OCI-LY1 (cell line): ENCODE results near the gene CPNE5.

ENCODE experiments used
- H2AFZ ChIP-seq: fragments of 200-600 bp; sonication (generic), shearing (Covaris generic); 2 replicates; pipeline ENCODE4 v1.6.0; 2014; ENCODE audit warnings: antibody characterized with exemption, mild to moderate bottlenecking, low read length
- H3F3A ChIP-seq: fragments of 200-600 bp; sonication (generic), shearing (Covaris generic); 2 replicates; pipeline ENCODE4 v1.6.0; 2014; ENCODE audit warnings: mild to moderate bottlenecking, antibody characterized with exemption, low read length, moderate library complexity; ENCODE audit not compliant: insufficient read depth
- H3K27ac ChIP-seq: fragments of 200-600 bp; sonication (generic); 2 replicates; pipeline ENCODE4 v1.5.1; 2014; ENCODE audit warnings: low read length, mixed run types, mild to moderate bottlenecking, low read depth; ENCODE audit not compliant: poor library complexity, severe bottlenecking
- H3K27me3 ChIP-seq: fragments of 200-600 bp; sonication (generic); 2 replicates; pipeline ENCODE4 v1.6.0; 2014; ENCODE audit warnings: antibody characterized with exemption, mild to moderate bottlenecking, low read length, moderate library complexity; ENCODE audit not compliant: insufficient read depth
- H3K36me3 ChIP-seq: fragments of 200-600 bp; sonication (generic); 2 replicates; pipeline ENCODE4 v1.6.1; 2014; ENCODE audit warnings: mild to moderate bottlenecking, antibody characterized with exemption, low read length, moderate library complexity, mixed read lengths; ENCODE audit not compliant: insufficient read depth
- H3K4me1 ChIP-seq: fragments of 200-600 bp; sonication (generic); 2 replicates; pipeline ENCODE4 v1.5.1; 2014; ENCODE audit warnings: mild to moderate bottlenecking, low read length, moderate library complexity; ENCODE audit not compliant: insufficient read depth, severe bottlenecking
- H3K4me2 ChIP-seq: fragments of 200-600 bp; sonication (generic), shearing (Covaris generic); 2 replicates; pipeline ENCODE4 v1.6.1; 2014; ENCODE audit warnings: low read length
- H3K4me3 ChIP-seq: fragments of 200-600 bp; sonication (generic); 2 replicates; pipeline ENCODE4 v1.5.1; 2014; ENCODE audit warnings: low read length, low read depth, mild to moderate bottlenecking, mixed read lengths; ENCODE audit not compliant: poor library complexity, severe bottlenecking
- H3K79me2 ChIP-seq: fragments of 200-600 bp; shearing (Covaris generic); 2 replicates; pipeline ENCODE4 v1.6.1; 2016; ENCODE audit warnings: mixed run types, low read length, mixed read lengths; ENCODE audit not compliant: insufficient read depth
- H3K9ac ChIP-seq: fragments of 200-600 bp; sonication (generic), shearing (Covaris generic); 2 replicates; pipeline ENCODE4 v1.6.1; 2014; ENCODE audit warnings: mild to moderate bottlenecking, low read length, mixed read lengths
- H3K9me2 ChIP-seq: fragments of 200-600 bp; sonication (generic), shearing (Covaris generic); 2 replicates; pipeline ENCODE4 v1.6.1; 2014; ENCODE audit warnings: low read depth, mild to moderate bottlenecking, low read length, mixed read lengths
- H3K9me3 ChIP-seq: fragments of 200-600 bp; shearing (Covaris generic); 2 replicates; pipeline ENCODE4 v1.6.1; 2014; ENCODE audit warnings: low read length, mixed read lengths
- H4K20me1 ChIP-seq: fragments of 200-600 bp; sonication (generic), shearing (Covaris generic); 2 replicates; pipeline ENCODE4 v1.6.0; 2016; ENCODE audit warnings: mild to moderate bottlenecking, low read length; ENCODE audit not compliant: insufficient read depth
- EZH2 ChIP-seq: fragments of 200-600 bp; sonication (generic), shearing (Covaris generic); IDR thresholded peaks from 2 replicates; pipeline ENCODE4 v1.8.0; 2017; ENCODE audit warnings: borderline replicate concordance, mixed run types, mild to moderate bottlenecking, antibody characterized with exemption, low read length, moderate library complexity, mixed read lengths
- TF ChIP-seq, protein P1 (sequence below): fragments of 200-600 bp; sonication (generic), shearing (Covaris generic); IDR thresholded peaks from 2 replicates; pipeline ENCODE4 v1.5.1; 2017; ENCODE audit warnings: mild to moderate bottlenecking, antibody characterized with exemption, low read length, moderate library complexity, mixed read lengths

CPNE5 gene

DNA sequence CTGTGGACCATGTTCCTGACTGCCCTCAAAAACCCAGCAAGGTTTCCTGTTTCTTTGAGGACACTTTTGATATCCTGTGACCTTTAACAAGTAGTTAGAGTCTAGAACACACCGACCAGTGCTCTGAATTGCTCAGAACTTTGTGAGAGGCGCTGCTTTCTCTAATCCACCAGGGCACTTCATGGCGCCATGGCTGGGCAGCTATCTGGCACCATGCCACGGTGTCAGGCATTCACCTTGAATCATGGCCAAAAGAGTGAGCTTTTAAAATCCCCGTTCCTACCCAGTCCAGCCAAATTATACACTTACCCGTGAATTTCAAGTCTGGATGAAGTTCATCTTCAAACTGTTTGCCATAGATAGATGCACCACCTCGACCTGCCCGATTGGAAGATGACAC, 17.0 kb upstream of the CPNE5 start:
- Histone ChIP-seq H3K9me2 (no peaks in the 10 kb centered on the region), H2AFZ (no peak overlapping the region), H3K9me3 (no peaks in the 10 kb centered on the region), H3K36me3 (peaks cover 96% of the 10 kb centered on the region), H3K27me3 (no peaks in the 10 kb centered on the region), H3K4me3 (no peak overlapping the region), H3K4me2 (no peak overlapping the region), H3K79me2 (peaks cover 6% of the 10 kb centered on the region; the same call in 1 of the 2 replicates), H3K27ac (no peak overlapping the region), H3K9ac (no peak overlapping the region), H4K20me1 (no peaks in the 10 kb centered on the region), H3F3A (no peaks in the 10 kb centered on the region), H3K4me1 (no peaks in the 10 kb centered on the region)
- TF ChIP-seq EZH2: no peak
- TF ChIP-seq, protein P1, sequence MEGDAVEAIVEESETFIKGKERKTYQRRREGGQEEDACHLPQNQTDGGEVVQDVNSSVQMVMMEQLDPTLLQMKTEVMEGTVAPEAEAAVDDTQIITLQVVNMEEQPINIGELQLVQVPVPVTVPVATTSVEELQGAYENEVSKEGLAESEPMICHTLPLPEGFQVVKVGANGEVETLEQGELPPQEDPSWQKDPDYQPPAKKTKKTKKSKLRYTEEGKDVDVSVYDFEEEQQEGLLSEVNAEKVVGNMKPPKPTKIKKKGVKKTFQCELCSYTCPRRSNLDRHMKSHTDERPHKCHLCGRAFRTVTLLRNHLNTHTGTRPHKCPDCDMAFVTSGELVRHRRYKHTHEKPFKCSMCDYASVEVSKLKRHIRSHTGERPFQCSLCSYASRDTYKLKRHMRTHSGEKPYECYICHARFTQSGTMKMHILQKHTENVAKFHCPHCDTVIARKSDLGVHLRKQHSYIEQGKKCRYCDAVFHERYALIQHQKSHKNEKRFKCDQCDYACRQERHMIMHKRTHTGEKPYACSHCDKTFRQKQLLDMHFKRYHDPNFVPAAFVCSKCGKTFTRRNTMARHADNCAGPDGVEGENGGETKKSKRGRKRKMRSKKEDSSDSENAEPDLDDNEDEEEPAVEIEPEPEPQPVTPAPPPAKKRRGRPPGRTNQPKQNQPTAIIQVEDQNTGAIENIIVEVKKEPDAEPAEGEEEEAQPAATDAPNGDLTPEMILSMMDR: no peak

- H3F3A ChIP-seq: no peaks in the 10 kb centered on the region
- H3K9me2 ChIP-seq: no peaks in the 10 kb centered on the region
- H3K4me1 ChIP-seq: no peaks in the 10 kb centered on the region
- H2AFZ ChIP-seq: no peak overlapping the region
- TF ChIP-seq, protein P1: no peak
- no peak for TF ChIP-seq EZH2
- peaks cover 3% of the 10 kb centered on the region for H3K9me3 ChIP-seq
- H3K27ac ChIP-seq: no peak overlapping the region
- H3K4me2 ChIP-seq: no peak overlapping the region
- no peaks in the 10 kb centered on the region for H4K20me1 ChIP-seq
- peaks cover 4% of the 10 kb centered on the region; the same call in 1 of the 2 replicates for H3K79me2 ChIP-seq
- no peaks in the 10 kb centered on the region for H3K27me3 ChIP-seq
- H3K4me3 ChIP-seq: no peak overlapping the region
- no peak overlapping the region for H3K9ac ChIP-seq
- peaks cover 95% of the 10 kb centered on the region for H3K36me3 ChIP-seq
Observed at GRCh38 chr6:36855750-36856149, 16.5 kb upstream of the CPNE5 start.

DNA sequence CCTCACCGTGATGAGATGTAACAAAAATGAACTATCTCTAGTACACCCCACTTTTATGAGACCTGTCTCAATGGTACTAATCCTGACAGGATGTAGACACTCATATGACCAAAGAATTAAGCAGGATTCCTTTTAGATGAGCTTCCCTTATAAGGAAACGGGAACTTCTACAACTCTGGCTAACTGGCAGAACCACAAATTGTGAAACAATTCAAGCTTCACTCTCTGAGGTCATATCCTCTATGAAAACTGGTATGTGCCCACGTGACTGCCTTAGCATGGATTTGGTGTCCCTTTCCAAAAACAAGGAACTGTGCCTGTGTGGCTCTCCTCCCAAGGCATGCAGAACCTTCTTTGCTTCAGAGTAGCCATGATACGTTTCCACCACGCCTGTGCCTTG, 14.1 kb upstream of the CPNE5 start:
- H3K36me3 ChIP-seq: peaks cover 79% of the 10 kb centered on the region
- no peaks in the 10 kb centered on the region for H4K20me1 ChIP-seq
- no peak overlapping the region for H3K4me3 ChIP-seq
- H3K79me2 ChIP-seq: no peaks in the 10 kb centered on the region
- H3F3A ChIP-seq: no peaks in the 10 kb centered on the region
- H3K4me2 ChIP-seq: no peak overlapping the region
- H3K9ac ChIP-seq: no peak overlapping the region
- TF ChIP-seq EZH2: no peak
- TF ChIP-seq, protein P1: no peak
- no peak overlapping the region for H2AFZ ChIP-seq
- no peaks in the 10 kb centered on the region for H3K27me3 ChIP-seq
- peaks cover 3% of the 10 kb centered on the region for H3K9me3 ChIP-seq
- H3K27ac ChIP-seq: no peak overlapping the region
- no peaks in the 10 kb centered on the region for H3K9me2 ChIP-seq
- no peaks in the 10 kb centered on the region for H3K4me1 ChIP-seq
